Activated CD8-positive, alpha-beta T cell treated with anti-CD3 and anti-CD28 coated beads, Interleukin-2, amount 10 ng/mL, durations not matched to agents 7 days and 5 days (primary cell): ENCODE data around the gene LPIN1. TPM values are rescaled to one million over a fixed set of nuclear protein-coding genes. Genes with fewer than 3 reads are reported as not detected.

ENCODE experiments used
- ATAC-seq: fragments of 150-1000 bp; cut with Tn5 transposase; one replicate; pipeline ENCODE4 v1.10.0; 2021; ENCODE audit warnings: moderate library complexity
- CTCF ChIA-PET: fragments of 350-600 bp; sonication (Branson Sonifier 250); formaldehyde crosslinking; loops from one replicate; lab custom pipeline; 2021; ENCODE audit warnings: antibody characterized with exemption; lab: Charles Lee
- POLR2A ChIA-PET: fragments of 350-600 bp; sonication (Branson Sonifier 250); formaldehyde crosslinking; loops from one replicate; lab custom pipeline; 2021; ENCODE audit warnings: antibody characterized with exemption; lab: Charles Lee
- DNase-seq: peaks from one replicate; pipeline ENCODE4 v3.0.0-alpha.2; 2020
- H3K27ac Mint-ChIP-seq: one replicate; pipeline ENCODE4 v1.8.0; 2021; ENCODE audit warnings: mild to moderate bottlenecking, mixed read lengths
- H3K27me3 Mint-ChIP-seq: one replicate; pipeline ENCODE4 v1.8.0; 2021; ENCODE audit warnings: low read depth, mixed read lengths
- H3K36me3 Mint-ChIP-seq: one replicate; pipeline ENCODE4 v1.8.0; 2021; ENCODE audit warnings: low read depth, mixed read lengths
- H3K4me1 Mint-ChIP-seq: one replicate; pipeline ENCODE4 v1.8.0; 2021; ENCODE audit warnings: low read depth, mixed read lengths
- H3K4me3 Mint-ChIP-seq: one replicate; pipeline ENCODE4 v1.8.0; 2021; ENCODE audit warnings: mild to moderate bottlenecking, mixed read lengths
- H3K9me3 Mint-ChIP-seq: one replicate; pipeline ENCODE4 v1.8.0; 2022; ENCODE audit warnings: mixed read lengths; ENCODE audit not compliant: insufficient read depth
- total RNA-seq, 2 experiments: library from RNA; stranded (reverse); gene quantifications; one replicate each; pipeline ENCODE4 v1.2.3, GENCODE V29; 2021

LPIN1 gene
- total RNA-seq, 2 experiments from 2014 or later, result 46.8 to 54.7 TPM

GRCh38 chr2:11777066-11777782 lies 30.8 kb downstream of the LPIN1 start:
- H3K4me1 Mint-ChIP-seq, result peaks cover 52% of the 10 kb centered on the region
- POLR2A ChIA-PET, result interaction anchor here (1.5 to 1.6 kb wide), 2 partner anchors 23 to 31 kb away, joined by 5 read pairs; partner anchors contain the start of gene LPIN1
- H3K27me3 Mint-ChIP-seq, result no peaks in the 10 kb centered on the region
- no peaks in the 10 kb centered on the region for H3K9me3 Mint-ChIP-seq
- H3K27ac Mint-ChIP-seq, result peak overlapping the region; percentile 7
- peaks cover 65% of the 10 kb centered on the region for H3K36me3 Mint-ChIP-seq
- no peak overlapping the region for H3K4me3 Mint-ChIP-seq
- DNase-seq (no peak), ATAC-seq (no peak)
- CTCF ChIA-PET, result interaction anchor here (1.4 to 10.5 kb wide), 4 partner anchors 20 to 90 kb away, joined by 4 to 251 read pairs (median 112); partner anchors contain the start of gene LPIN1

- Mint-ChIP-seq H3K4me1 (peaks cover 52% of the 10 kb centered on the region), H3K27ac (peak overlapping the region; percentile 54), H3K9me3 (no peaks in the 10 kb centered on the region), H3K27me3 (no peaks in the 10 kb centered on the region), H3K36me3 (peaks cover 66% of the 10 kb centered on the region), H3K4me3 (peak overlapping the region; percentile 39)
- no peak for DNase-seq
- CTCF ChIA-PET, result interaction anchor here (1.2 to 10.5 kb wide), 5 partner anchors 21 to 190 kb away, joined by 3 to 251 read pairs (median 87); partner anchors contain the start of gene LPIN1
- ATAC-seq, result no peak
- POLR2A ChIA-PET, result interaction anchor here (1.5 to 1.6 kb wide), 2 partner anchors 23 to 31 kb away, joined by 5 read pairs; partner anchors contain the start of gene LPIN1
Measured at GRCh38 chr2:11777886-11778415, 31.5 kb downstream of the LPIN1 start.

GRCh38 chr2:11778416-11778815 lies 32.0 kb downstream of the LPIN1 start:
- Mint-ChIP-seq H3K4me1 (peaks cover 50% of the 10 kb centered on the region), H3K27ac (peak overlapping the region; percentile 54), H3K4me3 (peak overlapping the region; percentile 39), H3K9me3 (no peaks in the 10 kb centered on the region), H3K27me3 (no peaks in the 10 kb centered on the region), H3K36me3 (peaks cover 64% of the 10 kb centered on the region)
- ChIA-PET CTCF (interaction anchor here (1.2 to 10.5 kb wide), 7 partner anchors 12 to 939 kb away, joined by 3 to 251 read pairs (median 8); partner anchors contain the start of gene LPIN1), POLR2A (interaction anchor here (1.5 to 1.6 kb wide), 2 partner anchors 24 to 32 kb away, joined by 5 read pairs; partner anchors contain the start of gene LPIN1)
- no peak for ATAC-seq
- no peak for DNase-seq

DNA sequence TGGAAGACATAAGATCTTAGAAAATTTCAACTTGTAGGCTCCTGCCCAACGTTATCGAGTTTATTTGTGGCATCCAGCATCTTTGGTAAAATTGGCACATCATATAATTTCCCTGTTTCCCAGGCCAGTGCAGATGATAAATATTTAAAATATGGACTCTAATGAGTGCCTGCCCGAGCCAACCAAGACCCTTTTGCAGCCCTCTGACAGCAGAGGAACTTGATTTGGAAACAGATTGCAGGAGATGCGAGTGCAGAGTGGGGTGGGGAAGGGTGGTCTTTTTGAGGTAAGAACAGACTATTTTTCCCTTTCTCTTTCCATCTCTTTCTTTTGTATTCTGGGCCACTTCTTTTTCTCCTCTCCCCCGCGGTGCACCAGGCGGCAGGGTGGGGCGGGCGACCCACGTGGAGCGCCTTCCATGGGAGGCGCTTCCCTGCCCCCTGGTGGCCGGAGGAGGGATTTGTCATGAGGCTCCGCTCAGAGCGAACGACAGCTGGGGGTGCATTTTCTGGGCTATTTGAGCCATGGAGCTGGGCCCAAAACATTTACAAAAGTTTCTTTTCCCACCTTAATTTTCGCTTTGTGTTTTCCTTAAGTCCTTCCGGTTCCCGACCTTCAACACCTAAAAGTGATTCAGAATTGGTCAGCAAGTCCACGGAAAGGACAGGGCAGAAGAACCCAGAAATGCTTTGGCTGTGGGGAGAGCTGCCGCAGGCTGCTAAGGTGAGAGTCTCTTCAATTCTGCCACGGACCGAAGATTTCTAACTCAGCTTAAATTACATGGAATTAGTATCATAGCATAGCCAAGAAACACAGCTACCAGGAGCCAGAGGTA lies 32.7 kb downstream of the LPIN1 start:
- Mint-ChIP-seq H3K27ac (peak overlapping the region; percentile 54), H3K4me1 (peaks cover 42% of the 10 kb centered on the region), H3K9me3 (no peaks in the 10 kb centered on the region), H3K27me3 (no peaks in the 10 kb centered on the region), H3K4me3 (peak overlapping the region; percentile 39), H3K36me3 (peaks cover 63% of the 10 kb centered on the region)
- POLR2A ChIA-PET, result interaction anchor here (0.6 to 1.4 kb wide), 4 partner anchors 21 to 34 kb away, joined by 3 read pairs; no protein-coding TSS in a partner anchor
- CTCF ChIA-PET, result interaction anchor here (0.6 to 10.5 kb wide), 28 partner anchors 9 to 942 kb away, joined by 3 to 251 read pairs (median 4); partner anchors contain the start of gene LPIN1
- peak; percentile 93 for ATAC-seq
- peak; percentile 90 for DNase-seq

DNA sequence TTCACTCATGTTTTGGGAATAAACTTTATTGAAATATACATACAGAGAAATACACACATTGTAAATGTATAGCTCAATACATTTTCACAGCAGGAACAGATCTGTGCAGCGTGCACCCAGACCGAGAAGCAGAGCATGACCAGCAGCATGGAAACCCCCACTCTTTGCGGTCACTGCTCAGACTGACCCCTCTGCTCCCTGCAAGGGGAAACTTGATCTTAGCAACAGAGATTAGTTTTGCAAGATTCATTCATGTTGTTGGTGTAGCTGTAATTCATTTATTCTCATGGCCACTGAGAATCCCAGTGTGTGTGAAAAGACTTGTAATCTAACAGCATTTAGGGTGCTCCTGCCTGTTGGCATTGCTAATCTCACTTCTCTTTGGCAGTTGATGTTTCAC lies 35.2 kb downstream of the LPIN1 start:
- ChIA-PET CTCF (interaction anchor here (0.7 to 10.5 kb wide), 7 partner anchors 20 to 233 kb away, joined by 3 to 251 read pairs (median 46); partner anchors contain the start of gene LPIN1), POLR2A (no interaction called here)
- DNase-seq, result no peak
- Mint-ChIP-seq H3K27me3 (no peaks in the 10 kb centered on the region), H3K27ac (no peak overlapping the region), H3K36me3 (peaks cover 64% of the 10 kb centered on the region), H3K4me3 (no peak overlapping the region), H3K9me3 (no peaks in the 10 kb centered on the region), H3K4me1 (peaks cover 26% of the 10 kb centered on the region)
- ATAC-seq, result no peak

- ChIA-PET CTCF (interaction anchor here (0.7 to 10.5 kb wide), 13 partner anchors 8 to 132 kb away, joined by 3 to 251 read pairs (median 10); partner anchors contain the start of gene LPIN1), POLR2A (no interaction called here)
- Mint-ChIP-seq H3K4me1 (peaks cover 4% of the 10 kb centered on the region), H3K27ac (no peak overlapping the region), H3K36me3 (peaks cover 58% of the 10 kb centered on the region), H3K4me3 (no peak overlapping the region), H3K9me3 (no peaks in the 10 kb centered on the region), H3K27me3 (no peaks in the 10 kb centered on the region)
- ATAC-seq, result no peak
- DNase-seq, result no peak
Measured at GRCh38 chr2:11784280-11784679, 37.8 kb downstream of the LPIN1 start.

GRCh38 chr2:11784747-11785610 lies 38.5 kb downstream of the LPIN1 start:
- no peak overlapping the region for H3K27ac Mint-ChIP-seq
- H3K9me3 Mint-ChIP-seq, result no peaks in the 10 kb centered on the region
- POLR2A ChIA-PET, result no interaction called here
- H3K36me3 Mint-ChIP-seq, result peaks cover 58% of the 10 kb centered on the region
- ATAC-seq, result peak; percentile 67
- no peaks in the 10 kb centered on the region for H3K27me3 Mint-ChIP-seq
- H3K4me1 Mint-ChIP-seq, result no peaks in the 10 kb centered on the region
- CTCF ChIA-PET, result interaction anchor here (0.7 to 10.5 kb wide), 12 partner anchors 10 to 132 kb away, joined by 3 to 251 read pairs (median 10); partner anchors contain the start of gene LPIN1
- H3K4me3 Mint-ChIP-seq, result no peak overlapping the region
- peak; percentile 59 for DNase-seq

- ATAC-seq (no peak), DNase-seq (no peak)
- H3K4me1 Mint-ChIP-seq, result no peaks in the 10 kb centered on the region
- no peaks in the 10 kb centered on the region for H3K9me3 Mint-ChIP-seq
- peaks cover 60% of the 10 kb centered on the region for H3K36me3 Mint-ChIP-seq
- no peak overlapping the region for H3K4me3 Mint-ChIP-seq
- ChIA-PET CTCF (interaction anchor here (1.8 to 10.5 kb wide), 5 partner anchors 28 to 98 kb away, joined by 7 to 251 read pairs (median 24); partner anchors contain the start of gene LPIN1), POLR2A (no interaction called here)
- H3K27ac Mint-ChIP-seq, result no peak overlapping the region
- no peaks in the 10 kb centered on the region for H3K27me3 Mint-ChIP-seq
Measured at GRCh38 chr2:11785611-11785940, 39.1 kb downstream of the LPIN1 start.

GRCh38 chr2:11786191-11786590 lies 39.8 kb downstream of the LPIN1 start:
- no peak for ATAC-seq
- Mint-ChIP-seq H3K36me3 (peaks cover 65% of the 10 kb centered on the region), H3K4me1 (no peaks in the 10 kb centered on the region), H3K27me3 (no peaks in the 10 kb centered on the region), H3K9me3 (no peaks in the 10 kb centered on the region), H3K4me3 (no peak overlapping the region), H3K27ac (no peak overlapping the region)
- POLR2A ChIA-PET, result no interaction called here
- CTCF ChIA-PET, result interaction anchor here (0.8 to 10.5 kb wide), 3 partner anchors 16 to 91 kb away, joined by 3 to 251 read pairs (median 46); partner anchors contain the start of gene LPIN1
- no peak for DNase-seq

GRCh38 chr2:11786592-11786991 lies 40.2 kb downstream of the LPIN1 start:
- Mint-ChIP-seq H3K4me1 (no peaks in the 10 kb centered on the region), H3K27ac (no peak overlapping the region), H3K4me3 (no peak overlapping the region), H3K27me3 (no peaks in the 10 kb centered on the region), H3K9me3 (no peaks in the 10 kb centered on the region), H3K36me3 (peaks cover 65% of the 10 kb centered on the region)
- ChIA-PET CTCF (interaction anchor here (0.8 to 4.8 kb wide), 3 partner anchors 15 to 91 kb away, joined by 3 to 46 read pairs (median 3); no protein-coding TSS in a partner anchor), POLR2A (no interaction called here)
- no peak for ATAC-seq
- DNase-seq, result no peak
